ENCODE results near the gene PCYT1B.

PCYT1B gene

GRCh38 chrX:24520472-24520871 lies 126.7 kb downstream of the PCYT1B start:
- H3K9me3 ChIP-seq (ENCODE audit: insufficient read depth, low read depth, low read length), result no peaks in the 10 kb centered on the region
- H3K27me3 ChIP-seq (ENCODE audit: insufficient read depth, low read length), result no peaks in the 10 kb centered on the region
- no peak overlapping the region for H3K4me3 ChIP-seq (ENCODE audit: low read length)
- no peak overlapping the region for H3K27ac ChIP-seq (ENCODE audit: low read length)
- H3K36me3 ChIP-seq (ENCODE audit: insufficient read depth, low read depth, low read length), result no peaks in the 10 kb centered on the region
- no peak overlapping the region for H3K9ac ChIP-seq (ENCODE audit: low read depth, low read length)
- H3K4me1 ChIP-seq (ENCODE audit: insufficient read depth, low read length), result peaks cover under 1% of the 10 kb centered on the region; the same call in 1 of the 2 replicates

DNA sequence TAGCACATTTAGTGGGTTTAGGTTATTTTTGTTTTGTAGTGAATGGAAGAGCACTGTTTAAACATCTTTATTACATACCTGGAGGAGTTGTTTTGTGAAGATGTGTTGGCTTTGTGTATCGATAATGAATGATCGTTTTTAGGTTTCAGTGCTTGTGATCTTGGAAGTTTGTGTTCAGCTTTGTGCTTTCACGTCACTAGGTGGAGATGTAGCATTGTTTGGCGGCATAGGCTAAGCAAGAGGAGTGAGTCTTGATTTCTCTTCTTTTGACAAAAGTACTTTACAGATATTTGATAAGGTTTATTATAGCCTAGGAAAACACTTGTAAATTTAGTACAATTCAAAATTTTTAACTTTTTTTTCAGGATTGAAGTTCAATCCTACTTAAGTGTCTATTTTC lies 131.7 kb downstream of the PCYT1B start:
- Histone ChIP-seq H3K36me3 (ENCODE audit: insufficient read depth, low read depth, low read length) (no peaks in the 10 kb centered on the region), H3K27me3 (ENCODE audit: insufficient read depth, low read length) (no peaks in the 10 kb centered on the region), H3K27ac (ENCODE audit: low read length) (no peak overlapping the region), H3K9ac (ENCODE audit: low read depth, low read length) (no peak overlapping the region), H3K4me3 (ENCODE audit: low read length) (no peak overlapping the region), H3K4me1 (ENCODE audit: insufficient read depth, low read length) (no peaks in the 10 kb centered on the region), H3K9me3 (ENCODE audit: insufficient read depth, low read depth, low read length) (no peaks in the 10 kb centered on the region)

GRCh38 chrX:24513416-24513815 lies 133.7 kb downstream of the PCYT1B start:
- H3K4me1 ChIP-seq (ENCODE audit: insufficient read depth, low read length), result no peaks in the 10 kb centered on the region
- H3K9me3 ChIP-seq (ENCODE audit: insufficient read depth, low read depth, low read length), result no peaks in the 10 kb centered on the region

GRCh38 chrX:24508375-24508774 lies 138.8 kb downstream of the PCYT1B start:
- H3K27me3 ChIP-seq (ENCODE audit: insufficient read depth, low read length), result no peaks in the 10 kb centered on the region
- H3K4me1 ChIP-seq (ENCODE audit: insufficient read depth, low read length), result no peaks in the 10 kb centered on the region
- H3K27ac ChIP-seq (ENCODE audit: low read length), result no peak overlapping the region
- no peak overlapping the region for H3K9ac ChIP-seq (ENCODE audit: low read depth, low read length)
- H3K9me3 ChIP-seq (ENCODE audit: insufficient read depth, low read depth, low read length), result no peaks in the 10 kb centered on the region
- H3K36me3 ChIP-seq (ENCODE audit: insufficient read depth, low read depth, low read length), result 0 out of 2 replicates have a peak, but pooled peaks cover 3% of the 10 kb centered on the region
- H3K4me3 ChIP-seq (ENCODE audit: low read length), result no peak overlapping the region

More at GRCh38 chrX:24513416-24513815, 133.7 kb downstream of the PCYT1B start:
- no peak overlapping the region for H3K27ac ChIP-seq (ENCODE audit: low read length)
- no peak overlapping the region for H3K4me3 ChIP-seq (ENCODE audit: low read length)
- H3K27me3 ChIP-seq (ENCODE audit: insufficient read depth, low read length), result no peaks in the 10 kb centered on the region
- H3K9ac ChIP-seq (ENCODE audit: low read depth, low read length), result no peak overlapping the region
- no peaks in the 10 kb centered on the region for H3K36me3 ChIP-seq (ENCODE audit: insufficient read depth, low read depth, low read length)
